ENCODE results near the gene VWDE.

GRCh38 chr7:12323415-12323814 lies 80.2 kb downstream of the VWDE start:
- TF ChIP-seq CHD1 (IDR thresholded peaks at IDR 0.05; ENCODE audit: low read depth, low read length) (no peak), TCF12 (IDR thresholded peaks at IDR 0.05; ENCODE audit: low read depth, low read length) (no peak), SP1 (IDR thresholded peaks at IDR 0.05; ENCODE audit: low read depth, low read length) (no peak), JUND (IDR thresholded peaks at IDR 0.05; ENCODE audit: low read depth, low read length) (no peak), CTCF (IDR thresholded peaks at IDR 0.05 in 2 of 3, conservative IDR thresholded peaks at IDR 0.05 in 1 of 3; ENCODE audit: control insufficient read depth in 2 of 3, extremely low read depth in 1 of 3, insufficient read depth in 1 of 3, low read depth in 3 of 3, low read length in 3 of 3) (no peak), SPI1 (IDR thresholded peaks at IDR 0.05; ENCODE audit: borderline replicate concordance, insufficient read depth, low read depth, low read length) (no peak), RAD21 (IDR thresholded peaks at IDR 0.05; ENCODE audit: insufficient read depth, low read depth, low read length) (no peak), CBX5 (IDR thresholded peaks at IDR 0.05; ENCODE audit: low read depth) (no peak), RELB (IDR thresholded peaks at IDR 0.05; ENCODE audit: low read depth) (no peak), CEBPB (IDR thresholded peaks at IDR 0.05; ENCODE audit: borderline replicate concordance in 1 of 2, low read depth in 2 of 2, low read length in 2 of 2) (no peak), ZSCAN29 (IDR thresholded peaks at IDR 0.05) (no peak), PML (IDR thresholded peaks at IDR 0.05; ENCODE audit: low read length) (no peak), ASH2L (IDR thresholded peaks at IDR 0.05; ENCODE audit: borderline replicate concordance, low read depth) (no peak)
- TF ChIP-seq, protein P1, sequence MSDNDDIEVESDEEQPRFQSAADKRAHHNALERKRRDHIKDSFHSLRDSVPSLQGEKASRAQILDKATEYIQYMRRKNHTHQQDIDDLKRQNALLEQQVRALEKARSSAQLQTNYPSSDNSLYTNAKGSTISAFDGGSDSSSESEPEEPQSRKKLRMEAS (IDR thresholded peaks at IDR 0.05; ENCODE audit: low read depth, low read length), result no peak

Data from GM12878 (cell line).